AG09319 (cell line): ENCODE measurements around the gene SLC25A27.
A peak's percentile ranks its signal among the peaks of the same experiment; 100 is the strongest.

Source experiments
- DNase-seq: peaks from one replicate; pipeline ENCODE4 v3.0.0-alpha.2; 2010; ENCODE audit warnings: low read depth; ENCODE audit errors: extremely low read depth
- CTCF ChIP-seq: IDR thresholded peaks from 2 replicates; pipeline ENCODE4 v1.5.1; 2011; ENCODE audit warnings: low read depth, mild to moderate bottlenecking, inconsistent platforms, low read length, moderate library complexity

SLC25A27 gene, protein sequence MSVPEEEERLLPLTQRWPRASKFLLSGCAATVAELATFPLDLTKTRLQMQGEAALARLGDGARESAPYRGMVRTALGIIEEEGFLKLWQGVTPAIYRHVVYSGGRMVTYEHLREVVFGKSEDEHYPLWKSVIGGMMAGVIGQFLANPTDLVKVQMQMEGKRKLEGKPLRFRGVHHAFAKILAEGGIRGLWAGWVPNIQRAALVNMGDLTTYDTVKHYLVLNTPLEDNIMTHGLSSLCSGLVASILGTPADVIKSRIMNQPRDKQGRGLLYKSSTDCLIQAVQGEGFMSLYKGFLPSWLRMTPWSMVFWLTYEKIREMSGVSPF

GRCh38 chr6:46652603-46653438, at the start of gene SLC25A27, which contains the start of gene CYP39A1:
TSS of gene SLC25A27 (plus strand) at chr6:46652975. CDS start at chr6:46653193, 218 bp downstream.
TSS of gene CYP39A1 (minus strand) at chr6:46652818. CDS start at chr6:46652582, 236 bp downstream.
- DNase-seq: peak; percentile 48
- TF ChIP-seq CTCF: no peak

- no peak for DNase-seq
- TF ChIP-seq CTCF: no peak
Measured at GRCh38 chr6:46605091-46605797, 47.5 kb upstream of the SLC25A27 start.

DNA sequence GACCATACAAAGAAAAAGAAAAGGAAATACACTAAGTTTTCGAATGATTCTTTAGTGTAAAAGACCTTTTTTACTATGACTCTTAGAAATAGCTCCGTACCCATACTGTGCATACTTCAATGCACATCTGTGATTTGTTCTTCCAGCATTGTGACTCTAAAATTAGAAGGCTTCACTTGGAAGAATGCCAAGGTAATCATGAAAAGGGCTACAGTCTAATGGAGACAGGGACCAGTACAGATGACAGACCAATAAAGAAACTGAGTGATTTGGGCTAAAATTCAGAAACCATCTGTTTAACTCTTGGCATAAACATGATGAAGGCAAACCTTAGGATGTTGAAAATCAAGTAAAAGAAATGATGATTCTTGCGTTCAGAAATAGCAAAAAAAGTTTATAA, 46.4 kb upstream of the SLC25A27 start:
- DNase-seq: no peak

GRCh38 chr6:46610862-46611553, 41.8 kb upstream of the SLC25A27 start:
- DNase-seq: no peak
- no peak for TF ChIP-seq CTCF

More for the DNA sequence above, 46.4 kb upstream of the SLC25A27 start:
- no peak for TF ChIP-seq CTCF

DNA sequence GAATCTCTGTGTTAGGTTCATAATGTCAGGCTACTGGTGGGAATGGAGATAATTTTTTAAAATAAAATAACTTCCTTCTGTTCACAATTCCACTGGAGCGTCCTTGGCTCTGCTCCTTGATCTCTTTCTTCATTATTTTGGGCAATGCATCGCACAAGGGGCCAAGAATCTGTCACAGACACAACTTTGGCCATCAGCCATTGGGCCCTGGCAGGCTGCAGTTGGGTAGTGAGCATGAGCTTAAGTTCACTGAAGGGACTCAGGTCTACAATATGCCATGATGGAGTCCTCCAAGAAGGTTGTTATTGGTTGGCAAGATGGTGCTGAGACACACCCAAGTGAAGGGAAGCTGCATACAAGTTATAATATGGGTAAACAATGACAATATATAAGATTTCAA, 40.1 kb upstream of the SLC25A27 start:
- no peak for DNase-seq
- no peak for TF ChIP-seq CTCF

DNA sequence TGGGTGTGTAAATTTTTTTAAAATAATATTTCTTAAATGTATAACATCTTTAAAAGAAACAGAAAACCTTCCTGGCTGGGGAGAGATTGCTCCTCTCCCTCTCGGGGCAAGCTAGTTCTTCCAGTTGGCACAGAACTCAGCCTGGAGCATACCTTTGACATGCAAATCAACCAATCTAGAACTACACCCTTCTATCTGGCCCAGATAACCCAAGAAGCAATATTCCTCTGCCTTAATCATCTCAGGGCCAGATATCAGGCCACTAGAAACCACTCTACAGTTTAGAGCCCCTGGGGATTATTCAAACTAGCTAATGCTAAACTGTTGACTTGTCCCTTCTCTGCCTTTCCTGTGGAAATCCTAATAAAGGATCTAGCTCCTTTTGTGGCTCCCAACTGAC, 34.0 kb upstream of the SLC25A27 start:
- TF ChIP-seq CTCF: no peak
- no peak for DNase-seq
